HG02610 (cell line): ENCODE data around the gene CHSY1.

Experiments
- ATAC-seq: cut with Tn5 transposase; IDR thresholded peaks from one replicate; pipeline ENCODE4 v1.9.1; 2021; ENCODE audit warnings: mild to moderate bottlenecking, moderate library complexity; ENCODE audit not compliant: unreplicated experiment

The CHSY1 gene

DNA sequence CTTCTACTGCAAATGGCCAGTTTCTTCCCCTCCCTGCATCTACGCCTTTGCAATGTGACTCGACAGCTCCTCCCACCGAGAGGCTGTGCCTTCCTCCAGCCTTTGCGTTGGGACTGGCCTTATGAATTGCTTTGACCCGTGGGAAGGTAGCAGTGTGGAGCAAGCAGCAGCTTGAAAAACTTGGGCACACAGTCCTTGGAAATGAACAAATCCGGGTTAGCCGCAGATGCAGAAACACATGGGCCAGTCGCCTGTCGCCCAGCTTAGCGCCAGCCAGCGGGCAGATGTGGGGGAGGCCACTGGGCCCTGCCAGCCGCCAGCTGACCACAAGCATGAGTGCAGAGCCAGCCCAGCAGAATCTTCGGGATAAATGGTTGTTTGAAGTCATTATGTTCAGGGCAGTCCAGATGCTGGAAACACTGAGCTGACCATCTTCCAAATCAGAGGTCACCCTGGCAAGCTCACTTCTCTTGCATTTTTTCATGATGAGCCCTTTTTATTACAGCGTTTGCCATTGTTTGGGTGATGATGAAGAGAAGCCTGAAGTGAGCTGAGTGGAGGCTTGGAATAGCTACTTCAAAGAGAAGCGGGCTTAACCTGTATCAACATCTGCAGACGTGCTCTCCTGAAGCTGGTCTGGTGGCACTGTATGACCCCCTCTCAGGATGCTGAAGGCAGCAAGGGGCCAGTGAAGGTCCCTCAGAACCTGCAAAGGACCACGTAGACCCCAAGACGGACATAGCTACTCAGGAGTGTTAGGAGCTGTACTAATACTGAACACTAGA is 15.7 kb upstream of the CHSY1 start:
- no peak for ATAC-seq

DNA sequence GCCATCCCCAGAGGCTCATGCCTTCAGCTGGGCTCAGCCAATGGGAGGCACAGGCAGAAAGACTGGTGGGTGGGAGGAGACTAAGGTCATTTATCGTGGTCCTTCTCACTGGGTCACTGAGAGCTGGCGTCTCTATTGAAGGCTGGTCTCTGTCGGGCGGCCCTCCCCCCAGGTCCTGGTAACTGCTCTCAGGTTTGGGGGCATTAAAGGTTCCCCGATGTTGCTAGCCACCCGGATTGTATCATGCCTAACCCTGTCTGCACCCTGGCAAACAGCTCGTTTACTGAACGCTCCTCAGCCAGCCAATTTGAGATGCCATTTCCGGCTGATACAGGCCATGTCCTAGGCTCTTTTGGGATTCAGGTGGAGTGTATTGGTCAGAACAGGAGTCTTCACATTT is 14.9 kb upstream of the CHSY1 start:
- no peak for ATAC-seq

DNA sequence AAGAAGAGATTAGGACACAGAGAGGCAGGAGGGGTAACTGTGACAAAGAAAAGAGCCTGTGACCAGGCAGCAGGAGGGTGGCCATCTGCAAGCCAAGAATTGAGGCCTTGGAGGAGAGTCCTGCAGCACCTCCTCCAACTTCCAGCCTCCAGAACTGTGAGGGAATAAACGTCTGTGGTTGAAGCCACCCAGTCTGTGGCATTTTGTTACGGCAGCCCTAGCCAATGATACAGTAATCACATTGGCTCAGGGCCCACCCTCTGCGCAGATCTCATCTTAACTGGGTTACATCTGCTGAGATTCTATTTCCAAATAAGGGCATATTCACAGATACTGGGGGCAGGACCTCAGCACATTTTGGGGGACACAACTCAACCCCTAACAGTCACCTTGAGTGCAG is 14.2 kb upstream of the CHSY1 start:
- no peak for ATAC-seq

DNA sequence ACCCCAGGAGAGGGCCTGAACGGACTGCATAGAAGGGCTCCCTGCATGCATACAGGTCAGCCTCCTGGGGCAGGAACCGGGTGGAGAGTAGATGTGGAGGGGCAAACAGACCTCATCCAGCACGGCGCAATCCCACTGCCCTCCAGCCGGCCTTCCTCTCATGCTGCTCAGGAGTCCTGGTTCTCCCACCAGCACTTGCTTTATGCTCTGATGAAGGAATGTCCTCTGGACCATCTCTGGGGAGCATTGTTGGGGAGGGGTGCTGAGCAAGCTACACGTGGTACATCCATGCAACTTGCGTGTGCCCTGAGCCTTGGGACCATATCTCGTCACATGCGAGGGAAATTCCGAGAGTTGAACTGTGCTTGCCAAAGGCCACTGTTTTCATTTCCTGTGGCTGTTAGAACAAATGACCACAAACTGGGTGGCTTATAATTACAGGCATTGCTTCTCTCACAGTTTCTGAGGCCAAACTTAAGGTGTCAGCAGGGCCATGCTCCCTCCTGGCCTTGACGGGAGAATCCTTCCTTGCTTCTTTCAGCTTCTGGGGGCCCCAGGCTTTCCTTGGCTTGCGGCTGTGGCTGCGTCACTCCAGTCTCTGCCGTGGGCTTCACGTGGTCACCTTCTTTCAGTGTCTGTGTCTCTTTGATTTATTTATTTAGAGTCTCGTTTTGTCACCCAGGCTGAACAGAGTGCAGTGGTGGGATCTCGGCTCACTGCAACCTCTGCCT is 13.2 kb upstream of the CHSY1 start:
- no peak for ATAC-seq

DNA sequence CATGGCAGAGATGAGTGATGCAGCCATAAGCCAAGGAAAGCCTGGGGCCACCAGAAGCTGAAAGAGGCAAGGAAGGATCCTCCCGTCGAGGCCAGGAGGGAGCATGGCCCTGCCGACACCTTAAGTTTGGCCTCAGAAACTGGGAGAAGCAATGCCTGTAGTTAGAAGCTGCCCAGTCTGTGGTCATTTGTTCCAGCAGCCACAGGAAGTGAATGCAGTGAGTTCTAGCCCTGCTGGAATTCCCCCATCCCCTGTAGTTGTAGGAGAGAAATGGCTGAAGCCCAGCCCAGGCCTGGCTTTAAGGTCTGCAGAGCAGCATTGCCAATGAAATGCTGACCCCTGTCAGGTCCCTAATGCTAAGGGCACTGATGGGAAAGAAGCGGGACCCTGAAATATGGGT is 12.2 kb upstream of the CHSY1 start:
- ATAC-seq = no peak

DNA sequence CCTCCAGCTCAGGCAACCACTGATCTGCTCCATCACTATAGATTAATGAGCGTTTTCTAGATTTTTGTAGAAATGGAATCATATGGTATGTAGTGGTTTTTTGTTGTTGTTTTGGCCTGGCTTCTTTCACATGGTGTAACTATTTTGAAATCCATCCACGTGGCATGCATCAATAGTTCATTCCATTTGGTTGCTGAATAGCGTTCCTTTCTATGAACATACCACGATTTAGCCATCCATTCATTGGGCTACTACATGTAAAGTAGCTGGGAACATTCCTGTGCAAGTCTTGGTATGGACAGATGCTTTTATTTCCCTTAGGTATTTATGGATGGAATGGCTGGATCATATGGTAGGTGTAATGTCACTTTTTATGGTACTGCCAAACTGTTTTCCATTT is 10.7 kb upstream of the CHSY1 start:
- ATAC-seq = no peak

DNA sequence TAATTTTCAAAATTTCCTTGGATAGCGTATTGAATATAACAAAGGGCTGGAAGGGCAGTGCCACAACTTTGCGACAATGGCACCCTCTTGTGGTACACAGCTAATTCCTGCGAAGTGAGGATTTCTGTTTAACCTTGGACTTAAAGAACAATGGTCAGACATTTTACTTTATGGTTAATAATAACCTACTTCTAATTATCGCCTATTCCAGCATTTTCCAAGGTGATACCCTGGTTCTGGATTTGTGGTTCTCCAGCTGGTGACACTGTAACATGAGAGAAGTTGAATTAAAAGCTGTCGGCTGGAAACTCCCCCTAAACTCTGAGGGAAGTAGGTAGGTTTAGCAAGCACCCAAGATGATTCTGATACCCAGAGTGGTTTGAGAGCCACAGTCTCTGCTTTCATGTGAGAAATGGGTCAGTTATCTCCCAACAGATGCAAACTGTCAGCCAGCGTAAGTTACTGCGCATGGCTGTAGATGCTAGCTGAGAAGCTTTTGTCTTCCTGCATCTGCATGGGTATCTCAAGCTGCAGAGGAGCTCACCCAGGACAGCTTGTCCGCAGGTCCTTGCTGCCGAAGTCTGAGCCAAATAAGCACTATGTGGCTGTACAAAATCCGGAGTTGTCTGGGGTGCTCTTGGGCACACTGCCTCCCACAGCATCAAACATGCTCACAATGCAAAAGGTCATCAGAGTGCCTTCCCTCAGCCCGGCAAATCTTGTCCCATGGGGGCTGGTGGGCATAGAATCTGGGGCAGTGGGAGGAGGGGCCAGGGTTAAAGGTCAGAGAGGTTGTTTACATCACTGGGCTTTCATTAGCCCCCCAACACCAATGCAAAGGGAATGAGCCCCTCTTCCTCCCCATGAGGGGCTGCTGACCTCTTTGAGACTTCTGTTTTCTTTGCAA is 6.6 kb upstream of the CHSY1 start:
- peak; percentile 46 for ATAC-seq

DNA sequence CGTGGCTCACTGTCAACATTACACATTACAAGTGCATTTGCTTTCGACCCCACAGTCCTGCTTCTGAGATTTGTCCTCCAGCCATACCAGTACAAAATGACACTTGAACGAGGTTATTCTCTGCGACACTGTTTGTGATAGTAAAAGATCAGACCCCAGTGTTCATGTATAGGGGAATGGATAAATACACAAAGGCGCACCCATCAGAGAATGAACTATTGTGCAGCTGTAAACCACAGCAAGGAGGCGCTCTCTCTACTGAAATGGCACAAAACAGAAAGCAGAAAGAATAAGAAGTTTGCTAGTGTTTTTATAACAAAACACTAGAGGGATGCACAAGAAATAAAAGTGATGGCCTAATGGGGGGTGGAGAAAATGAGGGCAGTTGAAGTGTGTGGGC is 4.9 kb upstream of the CHSY1 start:
- ATAC-seq = no peak

DNA sequence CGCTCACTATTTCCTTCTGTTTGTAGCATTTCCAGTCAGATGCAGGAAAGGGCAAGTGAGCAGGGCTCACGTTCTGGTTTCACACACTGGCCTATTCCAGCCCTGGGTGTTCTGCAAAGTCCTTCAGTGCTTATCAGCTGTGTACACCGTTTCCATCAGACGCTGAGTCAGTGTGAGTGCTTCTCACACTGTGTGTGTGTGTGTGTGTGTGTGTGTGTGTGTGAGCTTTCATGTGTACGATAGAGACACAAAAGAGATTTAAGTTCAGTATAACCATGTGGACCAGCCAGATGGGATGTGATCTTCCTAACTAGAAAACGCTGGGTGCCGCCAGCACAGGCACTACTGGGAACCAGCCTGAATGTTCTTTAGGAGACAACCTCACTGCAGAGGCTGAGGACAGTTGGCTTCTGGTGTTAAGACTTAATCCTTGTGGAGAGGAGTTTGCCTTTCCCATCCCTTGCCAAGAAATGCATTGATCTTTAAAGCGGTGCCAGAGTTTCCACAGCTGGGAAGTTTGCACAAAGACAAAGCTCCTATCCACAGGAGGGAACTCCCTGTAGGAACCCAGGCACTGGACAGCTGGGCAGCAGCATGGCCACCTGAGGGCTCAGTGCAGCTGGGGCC is 3.9 kb upstream of the CHSY1 start:
- ATAC-seq = no peak

DNA sequence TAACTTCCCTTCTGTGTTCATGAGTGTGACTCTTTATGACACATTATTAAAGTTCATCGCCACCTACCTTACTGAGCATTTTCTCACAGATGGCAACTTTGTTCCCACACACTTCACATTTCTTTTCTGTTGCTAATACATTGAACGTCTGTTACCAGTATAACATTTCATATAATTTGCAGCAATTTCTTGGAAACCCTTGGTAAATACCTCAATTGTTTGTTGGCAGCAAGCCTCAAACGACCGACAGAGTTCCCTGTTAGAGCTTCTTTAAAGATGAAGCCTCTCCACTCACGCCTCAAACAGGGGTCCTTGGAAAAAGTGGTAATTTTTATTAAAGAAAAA is 3.2 kb upstream of the CHSY1 start:
- no peak for ATAC-seq

DNA sequence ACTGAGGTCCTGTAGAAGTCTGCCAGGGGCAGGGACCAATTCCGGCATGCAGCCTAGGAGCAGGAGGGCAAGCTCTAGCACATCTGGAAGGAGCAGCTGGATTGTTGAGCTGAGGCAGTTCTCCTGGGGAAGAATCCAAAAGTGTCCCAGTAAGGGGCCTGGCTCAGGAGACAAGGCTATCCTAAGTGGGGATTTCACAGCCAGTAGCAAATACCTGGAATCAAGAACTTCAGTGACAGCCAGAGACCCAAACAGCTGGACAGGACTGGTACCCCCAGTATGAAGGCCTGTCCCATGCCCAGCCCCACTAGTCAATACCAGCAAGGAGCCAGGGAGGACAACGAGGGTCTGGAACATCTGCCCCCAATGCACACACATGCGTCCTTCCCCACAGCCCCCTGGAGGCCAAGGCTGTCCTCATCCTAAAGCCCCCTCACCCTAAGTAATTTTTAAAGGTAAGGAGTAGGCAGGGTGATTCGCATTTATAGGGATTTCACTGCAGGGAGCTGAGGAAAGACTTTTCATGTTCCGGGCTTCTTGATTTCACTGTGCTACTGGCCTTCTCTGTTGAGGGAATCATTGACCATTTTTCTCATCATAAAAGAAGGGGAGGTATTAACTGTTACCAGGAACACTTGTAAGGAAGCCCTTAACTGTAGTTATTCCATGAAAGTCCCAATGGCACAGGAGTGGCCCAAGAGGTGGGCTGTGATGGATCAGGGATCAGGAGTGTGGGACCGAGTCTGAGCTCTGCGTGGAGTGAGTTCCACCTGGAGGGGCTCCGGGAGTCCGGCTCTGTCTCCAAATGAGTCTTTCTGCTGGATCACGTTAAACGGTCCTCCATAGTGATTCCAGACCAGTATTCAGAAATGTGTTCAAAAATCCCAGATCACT is 2.6 kb upstream of the CHSY1 start:
- no peak for ATAC-seq

DNA sequence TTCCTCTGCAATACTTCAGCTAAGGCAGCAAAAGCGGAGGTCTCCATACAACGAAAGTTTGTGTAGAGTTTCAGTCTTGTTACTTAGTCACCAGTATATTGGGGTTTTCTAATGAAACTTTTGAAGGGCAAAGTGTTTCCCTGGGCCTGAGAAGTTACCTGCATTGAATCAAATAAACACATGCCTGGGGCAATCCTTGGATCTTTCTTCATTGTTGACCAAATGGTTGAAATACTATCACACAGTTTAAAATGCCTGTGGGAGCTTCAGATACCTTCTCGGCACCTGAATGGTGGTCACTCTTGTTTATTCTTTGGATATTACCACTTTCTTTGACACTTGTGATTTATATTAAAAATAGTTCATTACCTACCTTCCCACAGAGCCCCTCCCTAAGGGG is 988 bp upstream of the CHSY1 start:
- no peak for ATAC-seq

DNA sequence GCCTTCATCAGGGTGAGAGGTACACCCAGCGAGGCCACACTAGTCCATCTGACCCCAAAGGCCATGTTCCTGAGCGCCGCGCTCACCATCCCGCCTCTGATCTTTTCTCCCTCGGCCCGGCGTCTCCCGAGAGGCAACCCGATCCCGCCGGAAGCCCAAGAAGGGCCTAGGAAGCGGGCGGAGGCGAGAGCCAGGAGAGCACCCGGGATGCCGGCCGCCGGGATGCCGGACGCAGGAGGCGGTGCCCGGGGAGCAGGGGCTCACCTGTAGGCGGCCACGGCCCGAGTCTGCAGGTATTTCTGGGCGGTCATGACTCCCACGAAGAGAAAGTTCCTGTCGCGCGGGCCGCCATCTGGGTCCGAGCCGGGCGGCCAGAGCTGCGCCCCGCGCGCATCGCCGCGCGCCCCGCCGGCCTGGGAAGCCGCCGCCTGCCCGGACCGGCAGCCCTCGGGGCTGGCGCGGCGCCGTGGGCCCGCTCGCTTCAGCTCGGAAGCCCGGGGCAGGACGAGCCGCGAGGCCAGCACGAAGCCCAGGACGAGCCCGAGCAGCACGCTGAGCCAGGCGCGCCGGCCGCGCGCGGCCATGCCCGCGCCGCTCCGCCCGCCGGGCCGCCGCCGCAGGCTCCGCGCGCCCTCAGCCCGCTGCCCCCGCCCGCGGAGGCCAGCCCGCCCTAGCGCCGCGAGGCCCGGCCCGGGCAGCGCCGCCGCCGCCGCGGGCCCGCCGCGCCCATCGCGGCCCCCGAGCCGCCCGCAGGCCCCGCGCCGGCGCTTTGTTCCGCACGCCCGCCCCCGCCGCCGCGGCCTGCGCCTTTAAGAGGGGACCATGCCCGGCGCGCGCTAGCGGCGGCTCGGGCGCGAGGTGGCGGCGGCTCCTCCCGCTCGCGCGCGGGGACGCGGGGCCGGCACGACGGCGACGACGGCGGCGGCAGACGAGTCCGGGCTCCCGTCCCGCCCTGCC is 697 bp downstream of the CHSY1 start:
- peak; percentile 32 for ATAC-seq

DNA sequence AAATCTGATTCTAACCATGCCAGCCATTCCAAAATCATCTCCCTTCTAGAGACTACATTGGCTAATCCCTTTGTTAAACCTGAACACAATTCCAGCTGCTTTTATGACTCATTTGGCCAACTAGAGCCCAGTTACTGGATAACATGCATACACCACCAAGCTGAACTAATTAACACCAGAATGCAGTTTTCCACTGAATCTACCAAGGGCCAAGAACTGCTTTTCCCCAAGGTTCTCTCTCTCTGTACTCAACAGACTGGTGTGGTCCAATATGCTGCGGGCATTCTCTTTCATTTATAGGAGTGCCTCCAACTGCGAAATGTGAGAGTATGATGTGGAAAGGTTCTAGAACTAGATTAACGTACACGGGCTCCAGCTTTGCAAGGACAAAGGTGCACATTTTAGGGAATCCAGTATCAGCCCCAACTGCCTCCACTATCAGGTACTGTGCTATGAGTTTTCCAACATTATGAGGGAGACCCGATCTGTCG is 1.5 kb downstream of the CHSY1 start:
- no peak for ATAC-seq

DNA sequence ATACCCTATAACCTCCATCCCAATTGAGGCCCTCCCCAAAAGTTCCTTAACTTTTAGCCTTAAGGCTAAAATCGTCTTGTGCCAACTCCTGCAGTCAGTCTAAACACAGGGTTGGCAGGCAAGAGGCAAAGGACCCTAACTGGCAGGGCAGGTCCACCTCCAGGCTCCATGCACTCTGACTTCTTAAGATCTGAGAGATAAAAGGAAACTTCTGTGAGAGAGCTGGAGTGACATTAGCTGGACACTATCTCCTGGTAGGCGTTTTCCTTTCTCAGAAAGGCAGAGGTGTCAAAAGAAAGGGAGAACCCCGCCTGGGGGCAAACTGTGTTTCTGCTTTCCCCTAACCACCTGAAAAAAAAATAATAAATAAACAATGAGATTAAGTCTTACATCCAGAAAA is 3.6 kb downstream of the CHSY1 start:
- no peak for ATAC-seq

DNA sequence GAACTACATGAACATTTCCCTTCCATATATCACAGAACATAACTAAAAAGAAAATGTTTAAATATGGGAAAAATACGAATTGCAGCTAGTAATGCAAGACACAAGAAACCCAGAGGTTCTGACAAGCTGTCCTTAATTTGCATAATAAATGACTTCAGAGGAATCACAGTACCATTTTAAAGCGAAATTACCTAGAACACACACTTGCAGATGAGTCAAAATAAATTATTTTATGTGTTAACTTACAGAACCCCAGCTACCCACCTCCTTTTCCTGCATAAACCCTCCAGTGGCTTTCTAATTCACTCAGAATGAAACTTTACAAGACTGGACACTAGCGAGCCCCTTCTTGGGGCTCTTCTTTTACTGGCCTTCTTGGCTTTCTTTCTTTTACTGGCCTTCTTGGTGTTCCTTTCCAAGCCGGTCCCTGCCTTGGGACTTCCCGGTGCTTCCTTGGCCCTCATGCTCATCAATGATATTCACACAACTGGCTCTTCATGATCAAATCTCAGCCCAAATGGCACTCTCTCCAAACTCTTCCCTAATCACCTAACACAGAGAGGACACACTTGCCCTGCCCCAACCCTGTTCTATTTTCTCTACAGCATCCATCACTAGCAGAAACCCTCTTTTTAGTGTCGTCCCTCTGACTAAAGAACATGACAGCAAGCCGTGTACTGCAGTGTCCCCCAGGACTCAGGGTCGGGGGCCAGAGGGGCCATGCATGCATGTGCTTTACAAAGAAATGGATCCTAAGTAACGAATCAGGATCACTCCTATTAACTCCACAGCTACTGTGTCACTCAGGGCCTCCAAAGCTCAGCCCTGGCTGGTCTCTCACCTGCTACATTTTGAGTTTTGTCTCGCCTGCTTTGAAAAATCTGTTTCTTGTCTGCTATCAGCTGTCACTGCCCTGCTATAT is 4.8 kb downstream of the CHSY1 start:
- ATAC-seq = no peak

DNA sequence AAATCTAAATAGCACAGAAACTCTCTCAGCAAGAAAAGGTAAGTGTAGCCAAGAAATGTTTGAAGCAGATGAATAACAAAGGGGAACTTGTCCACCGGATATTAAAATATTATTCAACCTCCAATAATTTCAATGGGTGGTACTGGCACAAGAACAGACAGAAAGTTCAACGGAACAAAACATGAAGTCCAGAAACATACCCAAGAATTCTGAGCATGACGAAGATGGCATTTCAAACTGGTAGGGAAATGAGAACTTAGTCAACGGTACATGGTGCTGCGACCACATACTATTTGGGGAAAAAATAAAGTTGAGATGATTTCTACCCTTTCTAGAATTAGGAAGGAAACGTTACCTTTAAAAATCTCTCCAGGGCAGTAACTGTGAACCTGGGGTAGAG is 5.5 kb downstream of the CHSY1 start:
- no peak for ATAC-seq
